GM12872 (cell line): ENCODE measurements around the gene STK38L.
A peak's percentile ranks its signal among the peaks of the same experiment; 100 is the strongest.

Experiments used
- CTCF ChIP-seq: IDR thresholded peaks from 3 replicates; pipeline ENCODE4 v1.5.1; 2011; ENCODE audit warnings: low read depth, mild to moderate bottlenecking, low read length, moderate library complexity; ENCODE audit not compliant: insufficient read depth

Gene STK38L

DNA sequence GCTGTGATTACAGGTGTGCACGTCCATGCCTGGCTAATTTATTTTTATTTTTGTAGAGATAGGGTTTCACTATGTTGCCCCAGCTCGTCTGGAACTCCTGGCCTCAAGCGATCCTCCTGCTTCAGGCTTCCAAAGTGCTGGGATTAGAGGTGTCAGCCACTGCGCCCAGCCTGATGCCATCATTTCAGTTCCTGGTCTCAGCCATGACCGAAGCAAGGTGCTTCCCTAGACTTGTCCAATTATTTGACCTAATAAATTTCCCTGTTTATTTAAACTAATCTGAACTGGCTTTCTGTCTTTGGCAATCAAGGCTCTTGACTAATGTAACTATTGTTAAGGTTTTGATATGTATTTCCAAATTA is 24.4 kb upstream of the STK38L start:
- no peak for TF ChIP-seq CTCF

DNA sequence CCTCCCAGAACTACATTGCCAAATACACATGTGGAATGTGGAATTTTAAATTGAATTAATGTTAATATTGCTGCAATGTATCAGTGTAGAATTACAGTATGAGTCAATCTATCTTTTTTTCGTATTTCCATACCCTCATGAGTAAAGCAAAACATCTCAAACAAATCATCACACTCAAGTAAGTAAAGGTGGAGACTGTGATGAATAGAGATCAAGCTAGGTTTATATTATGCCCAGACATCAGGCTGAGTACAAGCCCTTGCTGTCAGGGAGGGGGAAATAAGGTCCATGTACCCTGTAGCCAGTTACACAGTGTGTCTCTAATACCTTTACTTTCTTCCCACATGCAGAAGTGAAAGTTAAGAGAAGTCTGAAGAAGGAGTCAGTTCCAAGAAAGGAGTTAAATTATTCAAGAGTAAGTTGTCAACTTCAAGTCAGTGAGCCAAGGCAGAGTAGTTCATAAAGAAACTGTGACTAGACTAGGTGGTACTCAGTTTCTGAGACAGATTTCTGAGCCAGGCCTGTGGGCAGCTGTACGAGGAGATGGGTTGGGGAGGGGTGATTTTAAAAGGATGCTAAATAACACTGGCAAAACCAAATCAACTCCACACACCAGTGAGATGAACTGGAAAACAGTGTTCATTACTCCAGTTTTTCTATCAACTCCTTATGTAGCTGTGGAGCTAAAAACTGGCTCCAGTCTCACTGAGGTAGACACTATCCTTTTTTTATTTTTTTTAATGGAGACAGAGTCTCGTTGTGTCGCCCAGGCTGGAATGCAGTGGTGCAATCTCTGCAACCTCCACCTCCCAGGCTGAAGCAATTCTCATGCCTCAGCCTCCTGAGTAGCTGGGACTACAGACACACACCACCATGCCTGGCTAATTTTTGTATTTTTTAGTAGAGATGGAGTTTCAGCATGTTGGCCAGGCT is 23.8 kb upstream of the STK38L start:
- no peak for TF ChIP-seq CTCF

DNA sequence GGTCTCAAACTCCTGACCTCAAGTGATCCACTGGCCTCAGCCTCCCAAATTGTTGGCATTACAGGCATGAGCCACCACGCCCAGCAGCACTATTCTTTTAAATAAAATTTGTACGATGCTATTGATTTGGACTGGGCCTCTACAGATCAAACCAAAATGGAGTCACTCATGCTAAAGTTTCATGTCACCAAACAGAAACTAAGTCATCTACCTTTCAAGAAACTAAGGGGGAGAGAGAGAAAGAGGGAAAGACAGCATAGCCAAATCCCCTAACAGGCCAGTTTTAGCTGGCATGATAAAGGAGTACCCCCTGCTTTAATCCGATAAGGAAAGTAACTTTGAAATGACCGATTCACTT is 23.1 kb upstream of the STK38L start:
- no peak for TF ChIP-seq CTCF

DNA sequence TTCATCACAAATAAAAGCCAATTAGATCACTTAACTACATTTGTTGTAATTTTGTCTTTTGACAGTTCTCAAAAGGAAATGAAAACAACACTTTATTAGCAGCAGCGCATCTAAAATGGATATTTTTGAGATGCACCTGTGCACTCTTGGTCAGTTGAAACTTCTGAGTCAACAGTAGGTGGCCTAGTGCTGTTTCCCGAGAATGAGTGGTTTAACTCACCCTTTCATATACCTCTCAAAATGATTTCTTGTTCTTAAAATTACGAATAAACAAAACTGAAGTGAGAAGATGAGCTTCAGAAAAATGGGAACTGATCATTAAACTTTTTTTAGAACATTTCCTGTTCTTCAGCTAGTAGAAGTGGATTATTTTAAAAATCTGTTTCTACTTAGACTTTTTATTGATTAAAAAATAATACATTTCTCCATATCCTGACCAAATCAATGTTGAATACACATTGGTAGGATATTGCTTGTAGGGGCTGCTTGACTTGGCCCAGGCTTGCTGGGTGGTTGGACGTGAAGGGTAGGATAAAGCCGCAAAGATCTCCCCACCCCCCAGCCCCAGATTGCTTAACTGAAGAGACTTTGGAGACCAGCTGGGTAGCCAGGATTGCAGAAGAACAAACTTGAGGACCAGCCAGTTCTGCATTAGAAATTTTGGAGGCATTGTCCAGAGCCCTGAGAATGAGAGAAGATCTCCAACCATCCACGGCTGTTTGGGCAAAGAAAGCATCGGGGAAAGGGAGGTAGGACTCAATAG is 22.3 kb upstream of the STK38L start:
- peak; percentile 43; the same call in 1 of the 3 replicates for TF ChIP-seq CTCF

DNA sequence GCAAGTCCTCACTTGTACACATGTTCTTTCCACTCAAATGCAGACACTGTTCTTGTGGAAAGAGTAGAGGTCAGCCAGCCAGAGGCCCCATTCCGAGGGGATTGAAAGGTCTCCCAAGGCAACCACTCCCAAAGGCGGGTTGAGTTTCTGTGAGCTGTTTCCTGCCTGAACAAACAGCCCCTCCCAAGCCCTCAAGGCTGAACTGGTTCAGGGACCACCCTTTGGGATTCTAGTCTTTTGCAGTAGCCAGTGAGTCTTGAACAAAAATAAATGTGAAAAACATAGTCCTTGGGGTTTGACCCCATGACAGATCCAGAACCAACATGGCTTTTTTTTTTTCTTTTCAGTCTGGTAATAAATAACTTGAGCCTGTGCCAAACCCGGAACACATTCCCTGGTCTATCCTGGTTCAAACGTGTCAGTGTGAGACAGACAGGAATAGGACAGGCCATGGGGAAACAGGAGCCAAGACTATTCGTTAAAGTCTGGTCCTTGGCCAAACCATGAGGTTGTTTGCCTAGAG is 17.6 kb upstream of the STK38L start:
- no peak for TF ChIP-seq CTCF

DNA sequence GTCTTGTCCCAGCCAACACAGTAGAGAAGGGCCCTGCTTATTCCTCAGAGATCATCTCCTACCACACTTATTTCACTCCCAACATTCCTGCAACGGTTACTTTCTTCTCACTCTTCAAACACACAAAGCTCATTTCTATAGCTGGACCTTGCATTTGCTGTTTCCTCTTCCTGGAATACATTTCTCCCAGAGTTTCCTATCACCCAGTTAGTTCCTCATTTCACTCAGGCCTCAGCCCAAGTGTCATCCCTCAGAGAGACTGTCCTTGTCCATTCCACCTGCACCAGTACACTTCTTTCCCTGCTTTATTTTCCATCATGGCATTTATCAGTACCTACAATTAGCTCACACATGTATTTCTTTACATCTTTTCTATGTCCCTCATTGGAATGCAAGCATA is 14.7 kb upstream of the STK38L start:
- TF ChIP-seq CTCF, result no peak

DNA sequence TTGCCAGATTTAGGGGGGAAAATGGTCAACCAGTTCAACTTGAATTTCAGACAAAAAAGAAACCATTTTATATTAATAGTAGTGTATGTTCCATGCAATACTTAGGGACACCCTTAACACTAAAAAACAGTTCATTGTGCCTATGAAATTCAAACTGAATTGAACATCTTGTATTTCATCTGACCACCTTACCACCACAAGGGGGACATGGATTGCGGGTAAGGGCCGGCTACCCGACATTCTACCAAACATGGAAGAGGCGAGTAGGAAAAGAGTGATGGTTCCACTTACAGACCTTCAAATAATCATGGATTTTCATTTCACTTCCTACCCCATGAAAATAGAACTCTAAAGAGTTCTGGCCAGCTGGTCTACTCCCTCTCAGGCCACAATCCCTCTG is 10.3 kb upstream of the STK38L start:
- TF ChIP-seq CTCF, result no peak
